Measurements from ENCODE around the gene TGFB1I1. TPM values are rescaled to one million over a fixed set of nuclear protein-coding genes. Genes with fewer than 3 reads are reported as not detected.
"Not testable (repeated sequence)": the region's sequence is repeated elsewhere in the genome, so short reads cannot be mapped to it uniquely, and the experiment has no call there.

TGFB1I1 gene
- total RNA-seq, 1 donor from 2014 or later = 97.0 TPM

DNA sequence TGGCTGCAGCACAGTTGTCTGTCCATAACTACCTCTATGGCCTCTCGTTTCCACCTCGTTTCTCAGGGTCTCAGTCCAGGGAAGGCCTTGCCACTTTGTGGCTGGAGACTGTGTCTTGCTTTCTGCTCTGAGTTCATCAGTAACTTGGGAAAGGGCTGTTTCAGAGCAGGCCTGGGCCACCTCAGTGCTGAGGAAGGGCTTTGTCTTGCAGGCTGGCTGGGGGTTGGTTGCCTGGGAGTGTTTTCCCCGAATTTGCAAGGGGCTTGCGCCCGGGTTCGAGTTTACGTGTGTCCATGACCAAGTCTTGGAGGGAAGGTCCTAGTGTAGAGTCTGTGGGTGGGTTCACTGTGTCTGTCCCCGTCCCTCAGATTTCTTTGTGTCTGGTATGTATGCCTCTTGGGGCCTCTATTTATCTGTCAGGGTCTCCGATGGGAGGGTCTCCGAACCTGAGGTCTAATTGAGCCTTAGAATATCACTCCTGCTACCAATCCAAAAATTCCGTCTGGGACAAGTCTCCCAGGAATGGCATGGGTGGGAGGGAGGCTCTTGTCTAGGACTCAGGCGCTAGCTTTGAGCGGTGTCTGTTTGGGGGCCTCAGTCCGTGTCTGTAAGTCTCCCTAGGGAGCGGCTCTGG, 594 bp upstream of the TGFB1I1 start:
- no peak for DNase-seq (ENCODE audit: low spot score)

GRCh38 chr16:31472709-31473203, 804 bp downstream of the TGFB1I1 start:
- DNase-seq (ENCODE audit: low spot score) = peak; percentile 94

- DNase-seq (ENCODE audit: low spot score) = no peak
Measured at GRCh38 chr16:31473264-31473984, 1.5 kb downstream of the TGFB1I1 start.

DNA sequence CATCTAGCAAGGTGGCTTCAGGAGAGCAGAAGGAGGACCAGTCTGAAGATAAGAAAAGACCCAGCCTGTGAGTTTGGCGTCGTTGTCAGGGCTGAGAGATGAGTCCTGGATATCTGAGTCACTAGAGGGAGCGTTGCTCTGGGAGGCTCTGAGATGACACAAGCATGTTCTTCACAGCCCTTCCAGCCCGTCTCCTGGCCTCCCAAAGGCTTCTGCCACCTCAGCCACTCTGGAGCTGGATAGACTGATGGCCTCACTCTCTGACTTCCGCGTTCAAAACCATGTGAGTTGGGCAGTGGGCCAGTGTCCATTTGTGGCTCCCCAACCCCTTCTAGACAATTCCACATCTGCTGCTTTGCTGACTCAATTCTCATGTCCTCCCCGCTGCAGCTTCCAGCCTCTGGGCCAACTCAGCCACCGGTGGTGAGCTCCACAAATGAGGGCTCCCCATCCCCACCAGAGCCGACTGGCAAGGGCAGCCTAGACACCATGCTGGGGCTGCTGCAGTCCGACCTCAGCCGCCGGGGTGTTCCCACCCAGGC, 2.3 kb downstream of the TGFB1I1 start:
- no peak for DNase-seq (ENCODE audit: low spot score)

DNA sequence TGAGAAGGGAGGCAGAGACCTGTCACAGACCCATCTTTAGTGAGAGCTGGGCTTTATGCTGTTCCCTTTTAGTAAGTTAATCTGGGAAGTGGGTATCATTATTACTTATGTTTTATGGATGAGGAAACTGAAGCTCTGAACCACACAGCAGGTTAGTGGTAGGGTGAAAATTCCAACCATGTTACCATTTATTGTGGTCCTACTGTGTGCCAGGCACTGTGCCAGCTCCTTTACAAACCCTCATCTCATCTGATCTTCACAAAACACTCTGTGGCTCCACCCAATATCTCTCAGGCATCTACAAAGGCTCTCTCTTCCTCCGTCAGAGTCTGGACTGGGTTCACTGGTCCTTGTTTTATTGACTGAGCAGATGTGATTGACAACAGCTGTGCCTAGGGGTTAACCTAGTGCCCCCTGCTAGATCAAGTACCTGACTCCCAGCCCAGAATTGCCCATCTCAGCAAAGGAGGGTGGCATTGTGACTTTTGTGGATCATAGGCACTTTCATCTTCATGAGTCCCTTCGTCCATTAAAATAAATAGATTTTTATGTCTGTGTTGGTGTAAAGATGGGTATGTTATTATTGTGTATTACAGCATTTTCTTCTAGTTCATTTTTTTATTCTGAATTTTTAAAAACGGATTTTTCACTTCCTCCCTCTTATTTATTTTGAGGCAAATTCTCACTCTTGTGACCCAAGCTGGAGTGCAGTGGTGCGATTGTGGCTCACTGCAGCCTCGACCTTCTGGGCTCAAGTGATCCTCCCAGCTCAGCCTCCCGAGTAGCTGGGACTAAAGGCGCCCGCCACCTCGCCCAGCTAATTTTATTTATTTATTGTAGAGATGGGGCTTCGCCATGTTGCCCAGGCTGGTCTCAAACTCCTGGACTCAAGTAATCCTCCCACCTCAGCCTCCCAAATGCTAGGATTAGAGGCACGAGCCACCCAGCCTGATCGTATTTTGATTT, 3.1 kb downstream of the TGFB1I1 start:
- no peak for DNase-seq (ENCODE audit: low spot score)

- DNase-seq (ENCODE audit: low spot score) = no peak
Measured at GRCh38 chr16:31475946-31476302, 4.0 kb downstream of the TGFB1I1 start.

DNA sequence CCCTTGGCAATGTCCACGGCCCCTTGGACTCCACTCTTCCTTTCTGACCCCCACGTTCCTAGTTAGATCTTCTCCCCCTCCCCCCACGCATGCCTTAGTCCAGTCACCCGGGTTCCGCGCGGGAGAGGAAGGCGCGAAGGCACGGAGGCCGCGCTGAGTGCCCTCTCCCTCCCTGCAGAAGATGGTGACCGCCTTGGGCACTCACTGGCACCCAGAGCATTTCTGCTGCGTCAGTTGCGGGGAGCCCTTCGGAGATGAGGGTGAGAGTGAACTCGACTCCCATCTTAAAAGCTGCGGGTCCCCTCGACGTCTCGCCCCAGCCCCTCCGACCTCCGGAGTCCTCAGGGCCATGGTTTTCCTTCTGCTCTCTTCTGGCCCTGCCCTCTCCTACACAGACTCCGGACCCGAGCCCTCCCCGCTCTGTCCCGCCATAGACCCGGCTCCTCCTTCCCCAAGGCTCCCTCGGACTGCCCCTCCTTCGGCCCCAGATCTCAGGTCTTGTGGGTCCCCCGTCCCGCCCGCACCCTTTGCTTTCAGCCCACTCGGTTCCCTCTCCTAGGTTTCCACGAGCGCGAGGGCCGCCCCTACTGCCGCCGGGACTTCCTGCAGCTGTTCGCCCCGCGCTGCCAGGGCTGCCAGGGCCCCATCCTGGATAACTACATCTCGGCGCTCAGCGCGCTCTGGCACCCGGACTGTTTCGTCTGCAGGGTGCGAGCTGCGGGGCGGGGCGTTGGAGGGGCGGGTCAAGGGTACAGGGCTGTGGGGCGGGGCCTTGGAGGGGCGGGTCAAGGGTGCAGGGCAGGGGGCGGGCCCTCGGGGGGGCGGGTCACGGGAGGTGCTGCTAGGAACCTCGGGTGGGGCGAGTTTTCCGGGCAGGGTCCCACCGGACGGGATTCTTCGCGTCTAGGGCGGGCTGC, 4.6 kb downstream of the TGFB1I1 start:
- no peak for DNase-seq (ENCODE audit: low spot score)

DNA sequence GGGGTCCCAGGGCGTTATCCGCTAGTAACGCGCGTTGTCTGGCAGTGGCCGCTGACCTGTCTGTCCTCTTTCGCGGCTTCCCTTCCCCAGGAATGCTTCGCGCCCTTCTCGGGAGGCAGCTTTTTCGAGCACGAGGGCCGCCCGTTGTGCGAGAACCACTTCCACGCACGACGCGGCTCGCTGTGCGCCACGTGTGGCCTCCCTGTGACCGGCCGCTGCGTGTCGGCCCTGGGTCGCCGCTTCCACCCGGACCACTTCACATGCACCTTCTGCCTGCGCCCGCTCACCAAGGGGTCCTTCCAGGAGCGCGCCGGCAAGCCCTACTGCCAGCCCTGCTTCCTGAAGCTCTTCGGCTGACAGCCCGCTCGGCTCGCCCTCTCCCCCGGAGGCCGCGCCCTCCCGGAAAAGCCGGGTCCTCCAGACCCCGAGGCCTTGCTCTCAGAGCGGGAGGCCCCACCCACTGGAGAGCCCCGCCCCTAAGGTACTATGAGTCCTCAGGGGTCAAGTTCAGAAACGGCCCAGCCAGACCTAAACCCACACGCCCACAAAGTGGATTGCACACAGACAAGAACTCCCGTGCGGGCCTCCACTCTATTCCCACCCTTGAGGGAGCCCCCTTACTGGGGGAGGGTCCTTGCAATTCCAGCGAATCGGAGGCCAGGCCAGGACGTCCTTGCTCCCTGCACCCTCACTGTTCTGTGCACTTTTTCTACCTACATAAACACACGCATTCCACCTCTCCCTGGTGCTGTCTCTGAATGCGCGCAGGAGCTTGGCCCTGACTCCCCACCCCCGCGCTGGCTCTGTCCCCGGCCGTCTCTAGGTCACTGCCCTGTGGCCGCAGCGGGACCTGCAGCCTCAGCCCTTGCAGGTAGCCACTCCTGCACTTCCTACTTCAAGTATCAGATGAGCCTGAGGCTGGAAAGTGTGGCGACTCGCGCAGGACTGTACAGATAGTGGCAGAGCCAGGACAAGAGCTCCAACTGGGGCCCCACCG, 5.6 kb downstream of the TGFB1I1 start:
- DNase-seq (ENCODE audit: low spot score) = no peak

DNA sequence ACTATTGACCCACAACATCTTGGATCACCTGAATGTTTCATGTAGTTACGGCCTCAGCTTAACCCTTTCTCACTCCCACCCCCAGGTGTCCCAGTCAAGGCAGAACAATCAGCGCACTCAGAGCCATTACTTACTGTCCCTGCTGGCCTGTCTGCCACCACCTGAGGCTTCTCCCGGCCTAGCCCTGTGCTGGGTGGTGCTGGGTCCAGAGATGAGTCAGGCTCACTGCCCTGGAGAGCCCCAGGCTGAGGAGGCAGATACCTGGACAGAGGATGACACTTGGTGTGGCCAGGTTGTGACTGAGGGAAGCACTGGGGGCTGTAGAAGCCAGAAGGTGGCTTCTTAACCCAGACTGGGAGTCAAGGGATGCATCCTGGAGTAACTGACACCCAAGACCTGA, 7.0 kb downstream of the TGFB1I1 start:
- DNase-seq (ENCODE audit: low spot score) = no peak

DNA sequence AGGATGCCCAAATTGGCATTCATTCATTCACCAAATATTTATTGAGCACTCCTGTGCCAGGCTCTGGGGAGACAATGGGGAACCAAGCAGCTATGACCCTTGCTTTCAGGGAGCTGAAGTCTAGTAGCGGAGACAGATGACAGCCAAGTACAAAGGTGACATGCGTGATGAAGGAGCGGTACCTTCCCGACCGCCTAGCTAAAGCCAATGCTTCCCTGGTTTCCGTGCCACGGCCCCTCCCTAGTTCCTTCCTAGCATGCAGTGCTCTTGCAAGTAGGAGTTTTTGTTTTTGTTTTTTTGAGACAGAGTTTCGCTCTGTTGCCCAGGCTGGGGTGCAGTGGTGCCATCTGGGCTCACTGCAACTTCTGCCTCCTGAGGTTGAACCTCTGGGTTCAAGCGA, 7.8 kb downstream of the TGFB1I1 start:
- no peak for DNase-seq (ENCODE audit: low spot score)

GRCh38 chr16:31480851-31481536, 9.0 kb downstream of the TGFB1I1 start:
- DNase-seq (ENCODE audit: low spot score) = no peak

DNA sequence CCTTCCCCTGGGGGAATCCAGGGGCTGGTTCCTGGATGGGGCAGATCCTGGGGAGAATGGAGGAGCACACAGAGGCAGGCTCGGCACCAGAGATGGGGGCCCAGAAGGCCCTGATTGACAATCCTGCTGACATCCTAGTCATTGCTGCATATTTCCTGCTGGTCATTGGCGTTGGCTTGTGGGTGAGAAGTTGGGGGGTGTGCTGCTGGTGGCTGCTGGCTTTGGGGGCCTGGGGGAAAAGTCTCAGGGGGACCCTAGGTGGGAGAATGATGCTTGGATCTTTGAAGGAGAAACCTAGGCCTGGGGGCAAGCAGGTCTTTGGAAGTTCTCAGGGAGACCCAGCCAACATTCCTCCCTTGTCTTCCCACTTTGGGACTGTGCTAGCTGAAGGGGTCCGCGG, 11.1 kb downstream of the TGFB1I1 start, which contains the start of gene SLC5A2:
Gene SLC5A2 (plus strand): TSS at position 43 of the 400 bp plus-strand sequence. CDS start 14 bp downstream, at position 57.
- no peak for DNase-seq (ENCODE audit: low spot score)

DNA sequence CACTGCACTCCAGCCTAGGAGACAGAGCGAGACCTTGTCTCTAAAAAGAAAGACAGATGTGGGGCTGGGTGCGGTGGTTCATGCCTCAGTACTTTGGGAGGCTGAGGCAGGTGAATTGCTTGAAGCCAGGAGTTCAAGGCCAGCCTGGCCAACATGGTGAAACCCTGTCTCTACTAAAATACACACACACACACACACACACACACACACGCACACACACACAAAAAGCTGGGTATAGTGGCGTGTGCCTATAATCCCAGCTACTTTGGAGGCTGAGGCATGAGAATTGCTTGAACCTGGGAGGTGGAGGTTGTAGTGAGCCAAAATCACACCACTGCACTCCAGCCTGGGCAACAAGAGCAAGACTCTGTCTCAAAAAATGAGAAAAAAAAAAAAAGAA, 12.1 kb downstream of the TGFB1I1 start:
- DNase-seq (ENCODE audit: low spot score) = not testable (repeated sequence)

- DNase-seq (ENCODE audit: low spot score) = no peak
Measured at GRCh38 chr16:31484491-31485171, 12.7 kb downstream of the TGFB1I1 start.

DNA sequence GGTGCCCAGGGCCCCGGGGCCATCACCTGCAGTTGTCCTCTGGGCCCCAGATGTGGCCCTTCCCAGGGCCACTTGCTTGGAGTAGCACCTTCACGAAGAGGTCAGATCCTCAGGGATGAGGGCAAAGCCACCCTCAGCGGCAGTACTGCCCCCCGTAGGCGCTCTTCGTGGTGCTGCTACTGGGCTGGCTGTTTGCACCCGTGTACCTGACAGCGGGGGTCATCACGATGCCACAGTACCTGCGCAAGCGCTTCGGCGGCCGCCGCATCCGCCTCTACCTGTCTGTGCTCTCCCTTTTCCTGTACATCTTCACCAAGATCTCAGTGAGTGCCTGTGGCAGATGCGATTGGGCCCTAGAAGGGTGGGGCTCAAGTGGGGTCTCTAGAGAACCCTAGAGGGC, 13.6 kb downstream of the TGFB1I1 start:
- no peak for DNase-seq (ENCODE audit: low spot score)

- no peak for DNase-seq (ENCODE audit: low spot score)
Measured at GRCh38 chr16:31486045-31486444, 14.1 kb downstream of the TGFB1I1 start.

GRCh38 chr16:31487071-31487719, 15.2 kb downstream of the TGFB1I1 start:
- DNase-seq (ENCODE audit: low spot score) = no peak
